H1 (cell line): ENCODE results near the gene CCDC88C. TPM values are rescaled to one million over a fixed set of nuclear protein-coding genes. Genes with fewer than 3 reads are reported as not detected.

Source experiments
- CTCF ChIA-PET: fragments of 300-600 bp; sonication (Branson Sonifier 250); formaldehyde crosslinking; loops from one replicate; lab custom pipeline; 2021; ENCODE audit not compliant: partially characterized antibody; lab: Charles Lee
- POLR2A ChIA-PET: fragments of 300-600 bp; sonication (Branson Sonifier 250); formaldehyde crosslinking; loops from one replicate; lab custom pipeline; 2021; ENCODE audit warnings: inconsistent platforms; ENCODE audit not compliant: partially characterized antibody; lab: Charles Lee
- DNase-seq, 2 experiments: peaks; one replicate each; pipeline versions ENCODE4 v3.0.0 to v3.0.0-alpha.2; 2010 to 2022; ENCODE audit warnings: low spot score in 2 of 2, low read depth in 1 of 2, mixed read lengths in 1 of 2
- FAIRE-seq: peaks from 2 replicates; lab custom pipeline; 2011; peaks lifted over from hg19 to GRCh38; lab: Jason Lieb, UNC
- H2AFZ ChIP-seq: 2 replicates; pipeline ENCODE4 v1.8.1; 2012; ENCODE audit warnings: low read length, inconsistent platforms
- H2AK5ac ChIP-seq: 2 replicates; pipeline ENCODE4 v1.6.1; 2013; ENCODE audit warnings: low read depth, low read length
- H2BK120ac ChIP-seq: replicated peaks from 2 replicates; pipeline ENCODE3; 2013; ENCODE audit warnings: low read depth, low read length, inconsistent platforms
- H2BK12ac ChIP-seq: 2 replicates; pipeline ENCODE4 v1.6.1; 2013; ENCODE audit warnings: low read depth, low read length
- H2BK15ac ChIP-seq: 2 replicates; pipeline ENCODE4 v1.6.1; 2013; ENCODE audit warnings: low read length
- H2BK20ac ChIP-seq: 2 replicates; pipeline ENCODE4 v1.6.1; 2013; ENCODE audit warnings: low read length
- H2BK5ac ChIP-seq: 2 replicates; pipeline ENCODE4 v1.6.1; 2013; ENCODE audit warnings: low read depth, low read length
- H3K14ac ChIP-seq: 2 replicates; pipeline ENCODE4 v1.6.1; 2013; ENCODE audit warnings: inconsistent platforms; ENCODE audit not compliant: insufficient read length
- H3K18ac ChIP-seq: 2 replicates; pipeline ENCODE4 v1.6.1; 2013; ENCODE audit warnings: low read length; ENCODE audit errors: extremely low read depth
- H3K23ac ChIP-seq: 2 replicates; pipeline ENCODE4 v1.6.1; 2013; ENCODE audit warnings: inconsistent platforms; ENCODE audit not compliant: insufficient read length
- H3K23me2 ChIP-seq: 2 replicates; pipeline ENCODE4 v1.6.1; 2013; ENCODE audit warnings: low read depth, low read length
- H3K27ac ChIP-seq: 2 replicates; pipeline ENCODE4 v1.6.1; 2011; ENCODE audit warnings: low read depth, low read length, inconsistent platforms
- H3K27me3 ChIP-seq, 4 experiments: replicated peaks in 1 of 4; 1 replicate in 1 of 4; 2 replicates in 3 of 4; pipeline versions ENCODE4 v1.6.1 to v1.8.1; 2011 to 2013; ENCODE audit warnings: low read length in 3 of 4, mild to moderate bottlenecking in 3 of 4, inconsistent platforms in 2 of 4, mixed read lengths in 2 of 4, moderate library complexity in 1 of 4; ENCODE audit not compliant: control insufficient read depth in 3 of 4, insufficient read depth in 3 of 4; ENCODE audit errors: extremely low read depth in 1 of 4
- H3K36me3 ChIP-seq, 4 experiments: 2 replicates each; pipeline versions ENCODE4 v1.6.1 to v1.8.1; 2011 to 2013; ENCODE audit warnings: mild to moderate bottlenecking in 4 of 4, low read length in 3 of 4, moderate library complexity in 2 of 4, control low read depth in 1 of 4, inconsistent platforms in 1 of 4; ENCODE audit not compliant: insufficient read depth in 4 of 4, control insufficient read depth in 2 of 4
- H3K4ac ChIP-seq: replicated peaks from 2 replicates; pipeline ENCODE3; 2013; ENCODE audit warnings: low read length, low read depth, mixed read lengths, inconsistent platforms; ENCODE audit not compliant: insufficient read length
- H3K4me1 ChIP-seq, 4 experiments: replicated peaks in 1 of 4; 1 replicate in 1 of 4; 2 replicates in 3 of 4; pipeline versions ENCODE4 v1.6.1 to v1.8.1; 2011 to 2013; ENCODE audit warnings: low read length in 3 of 4, inconsistent platforms in 2 of 4, mixed read lengths in 1 of 4; ENCODE audit not compliant: insufficient read depth in 4 of 4, control insufficient read depth in 3 of 4
- H3K4me2 ChIP-seq, 2 experiments: 2 replicates each; pipeline versions ENCODE4 v1.6.1 to v1.8.1; 2011 to 2013; ENCODE audit warnings: low read depth in 2 of 2, low read length in 2 of 2, control low read depth in 1 of 2, inconsistent platforms in 1 of 2, mild to moderate bottlenecking in 1 of 2; ENCODE audit not compliant: insufficient read depth in 1 of 2
- H3K4me3 ChIP-seq, 4 experiments: fragments of 200-600, 300-600 bp in 1 of 4; sonication (generic), shearing (Covaris generic), sonication (Bioruptor Twin) in 1 of 4; 2 replicates each; pipeline versions ENCODE4 v1.5.1 to v1.8.1; 2011 to 2016; ENCODE audit warnings: low read length in 4 of 4, low read depth in 3 of 4, control low read depth in 2 of 4, inconsistent platforms in 2 of 4, mild to moderate bottlenecking in 2 of 4, mixed read lengths in 1 of 4, moderate library complexity in 1 of 4; ENCODE audit not compliant: insufficient read depth in 2 of 4; ENCODE audit errors: extremely low read depth in 1 of 4
- H3K56ac ChIP-seq: replicated peaks from 2 replicates; pipeline ENCODE3; 2013; ENCODE audit warnings: low read depth, mild to moderate bottlenecking, mixed read lengths, low read length, inconsistent platforms; ENCODE audit not compliant: insufficient read length
- H3K79me1 ChIP-seq: 2 replicates; pipeline ENCODE4 v1.6.1; 2013; ENCODE audit warnings: low read depth, low read length, control low read depth
- H3K79me2 ChIP-seq, 2 experiments: 2 replicates each; pipeline versions ENCODE4 v1.6.1 to v1.8.1; 2012 to 2013; ENCODE audit warnings: low read length in 2 of 2, mild to moderate bottlenecking in 2 of 2, inconsistent platforms in 1 of 2; ENCODE audit not compliant: insufficient read depth in 2 of 2, control insufficient read depth in 1 of 2
- H3K9ac ChIP-seq, 4 experiments: replicated peaks in 1 of 4; 1 replicate in 1 of 4; 2 replicates in 3 of 4; pipeline versions ENCODE4 v1.6.1 to v1.8.1; 2011 to 2013; ENCODE audit warnings: low read depth in 3 of 4, low read length in 3 of 4, control low read depth in 2 of 4, mild to moderate bottlenecking in 2 of 4, moderate library complexity in 2 of 4, inconsistent platforms in 1 of 4; ENCODE audit errors: extremely low read depth in 1 of 4
- H3K9me3 ChIP-seq, 2 experiments: 2 replicates each; pipeline versions ENCODE4 v1.6.1 to v1.8.1; 2012 to 2013; ENCODE audit warnings: mild to moderate bottlenecking in 2 of 2, moderate library complexity in 2 of 2, control low read depth in 1 of 2, inconsistent platforms in 1 of 2, low read depth in 1 of 2, low read length in 1 of 2, mixed read lengths in 1 of 2; ENCODE audit not compliant: insufficient read depth in 2 of 2
- H4K20me1 ChIP-seq, 2 experiments: replicated peaks in 1 of 2; 2 replicates each; pipeline versions ENCODE3 to v1.8.1; 2011 to 2013; ENCODE audit warnings: inconsistent platforms in 2 of 2, low read length in 2 of 2, mild to moderate bottlenecking in 1 of 2; ENCODE audit not compliant: insufficient read depth in 2 of 2, control insufficient read depth in 1 of 2
- H4K5ac ChIP-seq: 2 replicates; pipeline ENCODE4 v1.6.1; 2013; ENCODE audit warnings: low read length, low read depth, mixed read lengths, inconsistent platforms; ENCODE audit not compliant: insufficient read length
- H4K8ac ChIP-seq: 2 replicates; pipeline ENCODE4 v1.8.0; 2013; ENCODE audit warnings: mild to moderate bottlenecking, moderate library complexity, low read length, inconsistent platforms; ENCODE audit not compliant: insufficient read depth; ENCODE audit errors: extremely low read depth
- H4K91ac ChIP-seq: replicated peaks from 2 replicates; pipeline ENCODE3; 2013; ENCODE audit warnings: low read length, mixed read lengths, inconsistent platforms; ENCODE audit not compliant: insufficient read length
- CBX5 ChIP-seq: fragments of 300-800, 300-1000 bp; sonication (generic); IDR thresholded peaks from 2 replicates; pipeline ENCODE4 v1.7.1; 2016; ENCODE audit warnings: antibody characterized with exemption, low read length, low read depth
- CEBPB ChIP-seq: IDR thresholded peaks from 2 replicates; pipeline ENCODE4 v1.6.1; 2012; ENCODE audit warnings: low read depth, low read length
- CTBP2 ChIP-seq: IDR thresholded peaks from 2 replicates; pipeline ENCODE4 v1.7.0; 2011; ENCODE audit warnings: borderline replicate concordance, mild to moderate bottlenecking, moderate library complexity, mixed read lengths, low read length; ENCODE audit not compliant: insufficient read depth, insufficient read length
- CTCF ChIP-seq, 3 experiments: IDR thresholded peaks; 1 replicate in 2 of 3; 2 replicates in 1 of 3; pipeline versions ENCODE4 v1.5.1 to v1.6.1; 2011; ENCODE audit warnings: low read length in 3 of 3, mild to moderate bottlenecking in 3 of 3, inconsistent platforms in 2 of 3, low read depth in 1 of 3, moderate library complexity in 1 of 3; ENCODE audit not compliant: insufficient read depth in 1 of 3; ENCODE audit errors: control extremely low read depth in 1 of 3
- KDM4A ChIP-seq: IDR thresholded peaks from one replicate; pipeline ENCODE4 v1.7.1; 2012; ENCODE audit warnings: low read depth, mild to moderate bottlenecking, moderate library complexity, low read length, inconsistent platforms; ENCODE audit not compliant: severe bottlenecking
- KDM5A ChIP-seq: fragments of 200-600 bp; IDR thresholded peaks from 2 replicates; pipeline ENCODE4 v1.7.1; 2012; ENCODE audit warnings: mild to moderate bottlenecking, low read length, inconsistent platforms, mixed read lengths
- RXRA ChIP-seq: IDR thresholded peaks from 2 replicates; pipeline ENCODE4 v1.6.1; 2011; ENCODE audit warnings: low read depth, mild to moderate bottlenecking, low read length, moderate library complexity; ENCODE audit not compliant: insufficient read depth
- SRF ChIP-seq: IDR thresholded peaks from 2 replicates; pipeline ENCODE4 v1.6.1; 2011; ENCODE audit warnings: mild to moderate bottlenecking, low read depth, low read length, moderate library complexity
- TAF7 ChIP-seq: optimal IDR thresholded peaks from 2 replicates; pipeline ENCODE3; 2011; ENCODE audit warnings: low read depth, mild to moderate bottlenecking, inconsistent platforms, low read length, moderate library complexity, borderline replicate concordance
- WGBS, 2 experiments: shearing (Covaris generic) in 1 of 2; methylation state at CpG; one replicate each; pipeline versions ENCODE4 v1.1.6 to v1.1.7; 2013 to 2015; ENCODE audit warnings: low lambda C conversion rate in 2 of 2, mixed read lengths in 2 of 2, inconsistent platforms in 1 of 2, low coverage in 1 of 2, missing lambda C conversion rate in 1 of 2; ENCODE audit not compliant: insufficient replicate concordance in 2 of 2, insufficient coverage in 1 of 2, insufficient read length in 1 of 2; ENCODE audit errors: extremely low coverage in 1 of 2, missing lambda C conversion rate in 1 of 2; 5-methylcytosine and 5-hydroxymethylcytosine counted together
- polyA plus RNA-seq, 7 experiments: library from polyadenylated mRNA; depleted of rRNA in 3 of 7; stranded (reverse) in 5 of 7; unstranded in 2 of 7; fragments of >200 nt in 5 of 7; fragments of 200-250 nt in 2 of 7; gene quantifications; 1 replicate in 5 of 7; 2 replicates in 1 of 7; 4 replicates in 1 of 7; pipeline versions ENCODE4 v1.2.1 to v1.2.3, GENCODE V29; 2011 to 2013; ENCODE audit warnings: missing spikeins in 2 of 7, mixed read lengths in 2 of 7
- total RNA-seq: library from RNA; stranded (reverse); fragmentation: NEBNext Ultra II Directional; extraction: Animal tissue kit (Norgen Biotek cat#: 25700); gene quantifications from 2 replicates; pipeline ENCODE4 v1.2.1, GENCODE V29; 2021

The CCDC88C gene
- total and polyA plus RNA-seq, 2 of the 8 experiments (the other 6 are each of a cell fraction or from before 2014, with no cell fraction given) = 10.3 to 57.7 TPM

DNA sequence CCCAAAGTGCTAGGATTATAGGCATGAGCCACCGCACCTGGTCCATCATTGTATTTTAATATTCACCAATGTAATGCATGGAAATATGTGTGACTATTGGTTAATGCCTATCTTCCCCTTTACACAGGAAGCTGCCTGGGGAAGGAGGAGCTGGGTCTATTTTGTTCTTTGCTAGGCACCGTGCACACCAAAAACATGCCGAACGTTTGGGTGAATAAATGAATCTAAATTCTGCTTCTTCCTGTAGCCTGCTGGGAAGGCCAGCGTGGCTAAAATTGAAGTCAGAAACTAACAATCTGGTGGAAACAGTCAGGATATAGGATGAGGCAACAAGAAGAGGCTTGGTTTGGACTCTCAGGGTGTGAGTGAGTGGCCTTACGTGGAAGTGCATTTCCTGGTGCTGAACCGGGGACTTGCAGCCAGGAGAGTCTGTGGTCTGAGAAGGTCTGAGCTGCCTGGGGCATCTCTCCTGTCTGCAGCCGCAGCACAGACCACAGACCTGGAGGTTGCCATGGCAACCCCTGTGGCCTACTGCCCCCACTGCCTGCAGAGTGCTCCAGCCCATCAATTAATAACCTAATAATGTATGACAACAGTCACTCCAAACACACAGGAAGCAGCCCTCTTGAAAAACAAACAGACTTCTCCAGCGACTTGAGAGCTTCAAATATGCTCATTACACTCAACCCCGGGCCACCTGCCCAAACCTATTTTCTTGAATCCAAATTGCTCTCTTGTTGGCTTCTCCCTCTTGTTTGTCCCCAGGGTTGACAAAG is 167.6 kb downstream of the CCDC88C start:
- Histone ChIP-seq H2BK5ac (no peak overlapping the region), H2BK20ac (no peak overlapping the region), H3K23me2 (peaks cover 15% of the 10 kb centered on the region), H3K4ac (no peak overlapping the region), H3K23ac (no peak overlapping the region), H2BK15ac (no peak overlapping the region), H2AK5ac (no peak overlapping the region), H4K20me1 (no peaks in the 10 kb centered on the region), H2BK12ac (no peak overlapping the region), H4K8ac (no peak overlapping the region), H3K56ac (no peak overlapping the region), H3K79me1 (no peaks in the 10 kb centered on the region), H3K27ac (no peak overlapping the region), H3K27me3 (peaks cover 0 to 16% (median 9%) of the 10 kb centered on the region in 4 experiments; a peak in 6 of 7 replicates), H3K9ac (no peak overlapping the region), H3K14ac (no peak overlapping the region), H3K79me2 (no peaks in the 10 kb centered on the region), H3K4me3 (no peak overlapping the region), H2BK120ac (no peak overlapping the region), H3K18ac (no peak overlapping the region), H4K5ac (no peak overlapping the region), H3K36me3 (no peaks in the 10 kb centered on the region), H4K91ac (no peak overlapping the region), H3K4me2 (no peak overlapping the region), H2AFZ (no peak overlapping the region), H3K4me1 (peaks cover 0 to 10% (median 8%) of the 10 kb centered on the region in 4 experiments; a peak in 6 of 7 replicates), H3K9me3 (no peaks in the 10 kb centered on the region)
- DNase-seq = no peak
- no peak for FAIRE-seq
- POLR2A ChIA-PET = interaction anchor here (1.0 to 1.1 kb wide), 2 partner anchors 9 to 22 kb away, joined by 5 to 6 read pairs; no protein-coding TSS in a partner anchor
- CTCF ChIA-PET = interaction anchor here (0.9 to 3.5 kb wide), 10 partner anchors 11 to 76 kb away, joined by 3 to 22 read pairs (median 4); no protein-coding TSS in a partner anchor
- 89% methylated on average over 10 of the region's 10 CpGs; no CpG with 5 or more reads in 1 of the 2 experiments for WGBS, 2 experiments
- no peak for TF ChIP-seq CBX5
- TF ChIP-seq KDM5A = no peak
- TF ChIP-seq RXRA = no peak
- no peak for TF ChIP-seq TAF7
- TF ChIP-seq SRF = no peak
- no peak for TF ChIP-seq KDM4A
- TF ChIP-seq CTCF (IDR thresholded peaks at IDR 0.05; ENCODE audit: control extremely low read depth in 1 of 3, insufficient read depth in 1 of 3, low read depth in 1 of 3, low read length in 3 of 3) = no peak
- no peak for TF ChIP-seq CTBP2
- no peak for TF ChIP-seq CEBPB
